SK-N-SH treated with all-trans-retinoic acid at 6 μM for 48 hours (cell line): ENCODE results near the gene ITGBL1.

Source experiments
- ATAC-seq: fragments of 200-7000 bp; cut with Tn5 transposase; 3 replicates; pipeline ENCODE4 v1.9.1; 2020; ENCODE audit warnings: mild to moderate bottlenecking, moderate library complexity
- ARNTL ChIP-seq: fragments of 450-650 bp; formaldehyde crosslinking; IDR thresholded peaks from 2 replicates; pipeline ENCODE4 v1.5.0; 2020; ENCODE audit warnings: low read depth, mild to moderate bottlenecking, moderate library complexity, borderline replicate concordance
- BACH2 ChIP-seq: fragments of 250-450 bp; sonication (Bioruptor Pico); IDR thresholded peaks from 2 replicates; pipeline ENCODE4 v1.9.0; 2021; ENCODE audit warnings: mild to moderate bottlenecking, borderline replicate concordance
- CSDC2 ChIP-seq: fragments of 250-450 bp; sonication (Bioruptor Pico); IDR thresholded peaks from 2 replicates; pipeline ENCODE4 v1.5.0; 2020; ENCODE audit warnings: mild to moderate bottlenecking, moderate library complexity
- ESRRG ChIP-seq: fragments of 250-450 bp; sonication (Bioruptor Pico); IDR thresholded peaks from 2 replicates; pipeline ENCODE4 v1.6.1; 2021; ENCODE audit warnings: mild to moderate bottlenecking
- GLIS3 ChIP-seq: fragments of 250-450 bp; sonication (Bioruptor Pico); IDR thresholded peaks from 2 replicates; pipeline ENCODE4 v1.5.0; 2020; ENCODE audit warnings: mild to moderate bottlenecking, moderate library complexity
- ISL1 ChIP-seq: fragments of 250-450 bp; sonication (Bioruptor Pico); IDR thresholded peaks from 2 replicates; pipeline ENCODE4 v2.1.2; 2022; ENCODE audit warnings: mild to moderate bottlenecking, moderate library complexity
- OSR1 ChIP-seq: fragments of 250-450 bp; sonication (Bioruptor Pico); IDR thresholded peaks from 2 replicates; pipeline ENCODE4 v1.8.0; 2022; ENCODE audit warnings: moderate library complexity, mild to moderate bottlenecking, inconsistent platforms
- PATZ1 ChIP-seq: fragments of 250-450 bp; sonication (Bioruptor Pico); IDR thresholded peaks from 2 replicates; pipeline ENCODE4 v1.8.0; 2020; ENCODE audit warnings: mild to moderate bottlenecking, moderate library complexity, borderline replicate concordance
- POU6F1 ChIP-seq: fragments of 250-450 bp; sonication (Bioruptor Pico); IDR thresholded peaks from 2 replicates; pipeline ENCODE4 v1.8.0; 2021; ENCODE audit warnings: low read depth, mild to moderate bottlenecking, moderate library complexity, borderline replicate concordance
- PPARA ChIP-seq: fragments of 250-450 bp; sonication (Bioruptor Pico); IDR thresholded peaks from 2 replicates; pipeline ENCODE4 v1.5.0; 2020; ENCODE audit warnings: mild to moderate bottlenecking, borderline replicate concordance
- RARB ChIP-seq: fragments of 250-450 bp; sonication (Bioruptor Pico); IDR thresholded peaks from 2 replicates; pipeline ENCODE4 v1.8.0; 2021; ENCODE audit warnings: mild to moderate bottlenecking, moderate library complexity
- SNAI2 ChIP-seq: fragments of 250-450 bp; sonication (Bioruptor Pico); IDR thresholded peaks from 2 replicates; pipeline ENCODE4 v1.5.0; 2020; ENCODE audit warnings: mild to moderate bottlenecking, moderate library complexity
- TCF4 ChIP-seq: fragments of 250-450 bp; sonication (Bioruptor Pico); IDR thresholded peaks from 2 replicates; pipeline ENCODE4 v1.8.0; 2021; ENCODE audit warnings: mild to moderate bottlenecking, moderate library complexity, borderline replicate concordance
- TOX ChIP-seq: fragments of 250-450 bp; sonication (Bioruptor Pico); IDR thresholded peaks from 2 replicates; pipeline ENCODE4 v1.8.0; 2021; ENCODE audit warnings: mild to moderate bottlenecking, moderate library complexity, borderline replicate concordance
- TSHZ2 ChIP-seq: fragments of 250-450 bp; sonication (Bioruptor Pico); IDR thresholded peaks from 2 replicates; pipeline ENCODE4 v1.5.0; 2020; ENCODE audit warnings: mild to moderate bottlenecking, moderate library complexity
- ZC3H10 ChIP-seq: fragments of 250-450 bp; sonication (Bioruptor Pico); IDR thresholded peaks from 2 replicates; pipeline ENCODE4 v1.5.1; 2021; ENCODE audit warnings: mild to moderate bottlenecking, moderate library complexity
- ZFP3 ChIP-seq: fragments of 250-450 bp; sonication (Bioruptor Pico); IDR thresholded peaks from 2 replicates; pipeline ENCODE4 v1.5.0; 2020; ENCODE audit warnings: mild to moderate bottlenecking, moderate library complexity
- ZFP30 ChIP-seq: fragments of 450-650 bp; formaldehyde crosslinking; IDR thresholded peaks from 2 replicates; pipeline ENCODE4 v1.5.0; 2022; ENCODE audit warnings: mild to moderate bottlenecking, moderate library complexity
- ZNF70 ChIP-seq: fragments of 450-650 bp; formaldehyde crosslinking; IDR thresholded peaks from 2 replicates; pipeline ENCODE4 v1.5.0; 2020; ENCODE audit warnings: mild to moderate bottlenecking, moderate library complexity
- ZNF8 ChIP-seq: fragments of 450-650 bp; formaldehyde crosslinking; IDR thresholded peaks from 2 replicates; pipeline ENCODE4 v1.5.0; 2020; ENCODE audit warnings: mild to moderate bottlenecking, moderate library complexity

Gene ITGBL1

GRCh38 chr13:101596803-101597202 is 144.3 kb downstream of the ITGBL1 start:
- ATAC-seq, result no peak
- TF ChIP-seq ESRRG (CRISPR knock-in tag) (no peak), OSR1 (CRISPR knock-in tag) (no peak), ARNTL (CRISPR knock-in tag) (no peak), CSDC2 (no peak)

GRCh38 chr13:101611491-101612475 is 159.3 kb downstream of the ITGBL1 start:
- TF ChIP-seq TSHZ2 (CRISPR knock-in tag), result no peak
- no peak for TF ChIP-seq ARNTL (CRISPR knock-in tag)
- TF ChIP-seq TOX, result no peak
- no peak for TF ChIP-seq ESRRG (CRISPR knock-in tag)
- no peak for TF ChIP-seq OSR1 (CRISPR knock-in tag)
- TF ChIP-seq POU6F1 (CRISPR knock-in tag), result no peak
- no peak for TF ChIP-seq TCF4 (CRISPR knock-in tag)
- TF ChIP-seq ZFP30 (CRISPR knock-in tag), result no peak
- no peak for TF ChIP-seq GLIS3 (CRISPR knock-in tag)
- TF ChIP-seq ISL1 (CRISPR knock-in tag), result no peak
- no peak for TF ChIP-seq SNAI2
- TF ChIP-seq ZC3H10 (CRISPR knock-in tag), result no peak
- TF ChIP-seq ZNF70 (CRISPR knock-in tag), result no peak
- no peak for TF ChIP-seq BACH2 (CRISPR knock-in tag)
- ATAC-seq, result peak; percentile 46

GRCh38 chr13:101612735-101613134 is 160.3 kb downstream of the ITGBL1 start:
- no peak for ATAC-seq

More at GRCh38 chr13:101612735-101613134, 160.3 kb downstream of the ITGBL1 start:
- TF ChIP-seq ISL1 (CRISPR knock-in tag) (no peak), GLIS3 (CRISPR knock-in tag) (no peak), ZFP3 (no peak), PATZ1 (CRISPR knock-in tag) (no peak), RARB (no peak), ARNTL (CRISPR knock-in tag) (no peak), BACH2 (CRISPR knock-in tag) (no peak), ZNF8 (CRISPR knock-in tag) (no peak), TSHZ2 (CRISPR knock-in tag) (no peak), TOX (no peak), TCF4 (CRISPR knock-in tag) (no peak), ZFP30 (CRISPR knock-in tag) (no peak), OSR1 (CRISPR knock-in tag) (no peak), ESRRG (CRISPR knock-in tag) (no peak), CSDC2 (no peak), ZNF70 (CRISPR knock-in tag) (no peak), PPARA (CRISPR knock-in tag) (no peak)
